Progenitor cell of endocrine pancreas (in vitro differentiated cells): ENCODE data around the gene IRAK4. TPM values are rescaled to one million over a fixed set of nuclear protein-coding genes. Genes with fewer than 3 reads are reported as not detected.

ENCODE experiments used
- DNase-seq: peaks from one replicate; pipeline ENCODE4 v3.0.0; 2021; ENCODE audit warnings: low spot score; ENCODE audit not compliant: unreplicated experiment
- H3K27ac Mint-ChIP-seq: 2 replicates; pipeline ENCODE4 v1.8.0; 2021; ENCODE audit warnings: mild to moderate bottlenecking, moderate library complexity, mixed read lengths
- H3K27me3 Mint-ChIP-seq: 2 replicates; pipeline ENCODE4 v1.8.0; 2021; ENCODE audit warnings: mixed read lengths
- H3K36me3 Mint-ChIP-seq: 2 replicates; pipeline ENCODE4 v1.8.0; 2022; ENCODE audit warnings: mixed read lengths; ENCODE audit not compliant: insufficient read depth
- H3K4me1 Mint-ChIP-seq: 2 replicates; pipeline ENCODE4 v1.8.0; 2021; ENCODE audit warnings: low read depth, mixed read lengths
- H3K4me3 Mint-ChIP-seq: 2 replicates; pipeline ENCODE4 v1.8.0; 2021; ENCODE audit warnings: low read depth, mild to moderate bottlenecking, moderate library complexity, mixed read lengths
- H3K9me3 Mint-ChIP-seq: 2 replicates; pipeline ENCODE4 v1.8.0; 2021; ENCODE audit warnings: low read depth, mixed read lengths
- CTCF ChIP-seq: fragments of 200-600 bp; sonication (generic); IDR thresholded peaks from one replicate; pipeline ENCODE4 v1.5.0; 2021; ENCODE audit warnings: antibody characterized with exemption, mild to moderate bottlenecking; ENCODE audit not compliant: unreplicated experiment
- total RNA-seq: library from RNA; stranded (reverse); gene quantifications from 2 replicates; pipeline ENCODE4 v1.2.1, GENCODE V29; 2021

The IRAK4 gene
- total RNA-seq, 1 donor from 2014 or later = 8.5 TPM

GRCh38 chr12:43806737-43807072 lies 48.0 kb downstream of the IRAK4 start:
- Mint-ChIP-seq H3K4me3 (peak overlapping the region; percentile 100), H3K27ac (peak overlapping the region; percentile 100), H3K27me3 (peaks cover 4% of the 10 kb centered on the region), H3K36me3 (peaks cover 6% of the 10 kb centered on the region), H3K4me1 (peaks cover 14% of the 10 kb centered on the region), H3K9me3 (no peaks in the 10 kb centered on the region)
- DNase-seq = no peak
- no peak for TF ChIP-seq CTCF

GRCh38 chr12:43807386-43807785 lies 48.6 kb downstream of the IRAK4 start:
- peaks cover 4% of the 10 kb centered on the region for H3K27me3 Mint-ChIP-seq
- H3K27ac Mint-ChIP-seq = peak overlapping the region; percentile 100
- peaks cover 14% of the 10 kb centered on the region for H3K4me1 Mint-ChIP-seq
- H3K4me3 Mint-ChIP-seq = peak overlapping the region; percentile 100
- H3K9me3 Mint-ChIP-seq = no peaks in the 10 kb centered on the region
- TF ChIP-seq CTCF = no peak
- H3K36me3 Mint-ChIP-seq = peaks cover 4% of the 10 kb centered on the region
- DNase-seq = no peak

- Mint-ChIP-seq H3K4me3 (no peak overlapping the region), H3K4me1 (peaks cover 3% of the 10 kb centered on the region), H3K9me3 (no peaks in the 10 kb centered on the region), H3K27ac (no peak overlapping the region), H3K36me3 (no peaks in the 10 kb centered on the region), H3K27me3 (peaks cover 4% of the 10 kb centered on the region)
- DNase-seq = no peak
- no peak for TF ChIP-seq CTCF
These were observed 53.3 kb downstream of the IRAK4 start for GRCh38 chr12:43812057-43812456.

GRCh38 chr12:43812926-43813325 lies 54.2 kb downstream of the IRAK4 start:
- Mint-ChIP-seq H3K27me3 (peaks cover 4% of the 10 kb centered on the region), H3K36me3 (no peaks in the 10 kb centered on the region), H3K4me3 (no peak overlapping the region), H3K9me3 (no peaks in the 10 kb centered on the region), H3K27ac (no peak overlapping the region), H3K4me1 (peaks cover 3% of the 10 kb centered on the region)
- no peak for TF ChIP-seq CTCF
- no peak for DNase-seq

- no peak for TF ChIP-seq CTCF
- H3K27me3 Mint-ChIP-seq = peaks cover under 1% of the 10 kb centered on the region
These were observed 56.7 kb downstream of the IRAK4 start for GRCh38 chr12:43815416-43815815.

More at GRCh38 chr12:43815416-43815815, 56.7 kb downstream of the IRAK4 start:
- no peak for DNase-seq
- H3K4me1 Mint-ChIP-seq = peaks cover 3% of the 10 kb centered on the region
- H3K9me3 Mint-ChIP-seq = no peaks in the 10 kb centered on the region
- H3K27ac Mint-ChIP-seq = no peak overlapping the region
- H3K4me3 Mint-ChIP-seq = no peak overlapping the region
- no peaks in the 10 kb centered on the region for H3K36me3 Mint-ChIP-seq
